HL-60/S4 (cell line): Measurements from ENCODE around the gene BAIAP3.

Experiments used
- in situ Hi-C: fragments of 300-500 bp; cut with MboI; formaldehyde crosslinking; loops from 2 replicates; pipeline ENCODE4 v1.14.3; 2022; ENCODE audit warnings: low sequenced_read_pairs

BAIAP3 gene

DNA sequence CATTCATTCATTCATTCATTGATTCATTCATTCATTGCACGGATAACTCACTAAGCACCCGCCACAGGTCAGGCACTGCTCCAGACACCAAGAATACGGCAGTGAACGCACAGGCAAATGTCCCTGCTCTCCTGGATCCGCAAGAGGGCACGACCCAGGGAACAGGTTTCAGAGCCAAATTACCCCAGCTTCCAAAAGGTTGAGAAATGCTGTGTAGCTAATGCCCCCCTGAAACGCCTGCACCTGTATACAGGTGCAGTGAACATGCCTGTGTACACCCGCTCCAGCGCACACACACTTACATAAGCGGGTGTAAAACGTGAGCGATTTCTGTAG lies 33.6 kb upstream of the BAIAP3 start:
- in situ Hi-C loops, result no loop called here

DNA sequence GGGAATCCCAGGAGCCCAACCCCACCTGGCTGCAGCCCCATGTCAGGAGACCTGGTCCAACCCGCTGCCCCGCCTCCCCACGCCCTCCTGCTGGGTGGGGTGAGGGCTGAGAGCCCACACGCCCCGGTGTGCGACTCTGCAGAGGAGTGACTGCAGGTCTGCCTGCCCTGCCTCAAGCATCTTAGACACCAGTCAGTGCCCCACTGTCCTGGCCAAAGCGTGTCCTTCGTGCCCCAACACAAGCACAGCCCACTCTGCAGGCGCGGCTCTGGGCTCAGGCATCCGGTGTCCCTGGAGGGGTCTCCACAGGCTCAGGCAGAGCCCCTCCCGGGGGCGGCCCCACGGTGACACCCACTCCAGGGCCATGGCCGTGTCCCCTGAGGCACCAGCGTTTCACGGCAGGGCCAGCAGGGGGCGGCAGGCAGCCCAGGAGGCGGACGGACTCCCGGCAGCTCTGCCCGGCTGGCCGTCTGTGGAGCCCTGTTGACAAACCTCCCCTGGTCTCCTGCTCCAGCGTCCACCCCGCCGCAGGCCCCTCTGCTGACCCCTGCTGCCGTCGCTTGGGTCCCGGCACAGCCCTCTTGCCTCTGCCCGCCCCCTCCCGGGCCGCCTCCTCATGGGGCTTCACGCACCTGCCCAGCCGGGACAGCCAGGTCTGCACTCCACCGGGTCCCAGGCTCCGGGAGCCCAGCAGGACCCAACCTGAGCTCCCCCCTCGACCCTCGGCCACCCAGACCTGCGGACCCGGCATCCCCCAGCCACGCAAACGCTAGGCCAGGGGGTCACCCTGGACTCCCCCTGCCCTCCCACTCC lies 32.6 kb upstream of the BAIAP3 start:
- in situ Hi-C loops, result no loop called here

DNA sequence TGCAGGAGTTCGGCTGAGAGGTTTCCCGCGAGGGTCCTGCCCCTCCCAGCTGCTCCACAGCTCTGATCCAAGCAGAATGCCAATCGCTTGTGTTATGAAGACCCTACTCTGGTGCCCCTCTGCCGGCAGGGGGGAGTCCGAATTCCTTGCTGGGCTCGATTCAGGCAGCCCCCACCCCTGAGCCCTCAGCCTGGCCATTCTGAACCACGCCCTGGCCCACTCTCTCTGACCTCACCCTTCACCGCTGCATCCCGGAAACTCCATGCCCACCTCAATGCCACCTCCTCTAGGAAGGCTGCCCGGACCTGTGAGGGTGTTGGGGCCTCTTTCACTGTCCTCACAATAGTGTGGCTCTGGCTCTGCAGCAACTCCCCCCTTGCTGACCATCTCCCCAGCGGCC lies 31.9 kb upstream of the BAIAP3 start:
- in situ Hi-C loops, result no loop called here

DNA sequence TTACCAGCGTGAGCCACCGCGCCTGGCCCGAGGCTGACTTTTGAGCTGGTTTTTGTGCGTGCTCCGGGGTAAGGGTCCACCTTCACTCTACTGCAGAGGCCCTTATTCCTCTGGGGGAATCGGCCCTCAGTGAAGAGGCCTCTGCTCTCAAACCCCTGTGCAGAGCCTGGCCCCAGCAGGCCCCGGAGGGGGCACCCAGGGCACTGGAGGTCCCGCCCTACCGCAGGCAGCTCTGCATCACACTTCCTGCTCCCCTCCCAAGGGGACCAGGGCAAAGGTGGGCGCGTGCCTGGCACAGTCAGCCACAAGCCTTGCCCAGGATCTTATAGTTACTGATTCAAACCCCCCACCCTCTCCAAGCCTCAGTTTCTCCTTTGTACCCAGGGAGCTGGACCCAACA lies 27.6 kb upstream of the BAIAP3 start:
- in situ Hi-C loops, result no loop called here

DNA sequence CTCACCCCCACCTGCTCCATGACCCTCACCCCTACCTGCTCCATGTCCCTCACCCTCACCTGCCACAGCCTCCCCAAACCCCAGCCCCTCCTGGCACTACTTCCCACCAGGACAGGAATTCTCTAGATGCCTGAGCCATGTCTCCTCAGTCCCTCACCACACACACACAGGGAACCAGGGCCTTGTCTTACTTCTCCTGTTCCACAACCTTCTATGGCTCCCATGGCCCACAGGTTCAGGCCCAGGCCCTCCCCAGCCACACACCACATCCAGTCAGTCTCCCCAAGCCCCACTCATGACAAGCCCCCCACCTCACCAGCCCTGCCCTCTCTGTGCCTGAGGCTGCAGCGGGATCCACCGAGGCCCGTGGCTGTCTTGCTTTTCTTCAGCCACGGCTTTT lies 27.1 kb upstream of the BAIAP3 start:
- in situ Hi-C loops, result no loop called here

DNA sequence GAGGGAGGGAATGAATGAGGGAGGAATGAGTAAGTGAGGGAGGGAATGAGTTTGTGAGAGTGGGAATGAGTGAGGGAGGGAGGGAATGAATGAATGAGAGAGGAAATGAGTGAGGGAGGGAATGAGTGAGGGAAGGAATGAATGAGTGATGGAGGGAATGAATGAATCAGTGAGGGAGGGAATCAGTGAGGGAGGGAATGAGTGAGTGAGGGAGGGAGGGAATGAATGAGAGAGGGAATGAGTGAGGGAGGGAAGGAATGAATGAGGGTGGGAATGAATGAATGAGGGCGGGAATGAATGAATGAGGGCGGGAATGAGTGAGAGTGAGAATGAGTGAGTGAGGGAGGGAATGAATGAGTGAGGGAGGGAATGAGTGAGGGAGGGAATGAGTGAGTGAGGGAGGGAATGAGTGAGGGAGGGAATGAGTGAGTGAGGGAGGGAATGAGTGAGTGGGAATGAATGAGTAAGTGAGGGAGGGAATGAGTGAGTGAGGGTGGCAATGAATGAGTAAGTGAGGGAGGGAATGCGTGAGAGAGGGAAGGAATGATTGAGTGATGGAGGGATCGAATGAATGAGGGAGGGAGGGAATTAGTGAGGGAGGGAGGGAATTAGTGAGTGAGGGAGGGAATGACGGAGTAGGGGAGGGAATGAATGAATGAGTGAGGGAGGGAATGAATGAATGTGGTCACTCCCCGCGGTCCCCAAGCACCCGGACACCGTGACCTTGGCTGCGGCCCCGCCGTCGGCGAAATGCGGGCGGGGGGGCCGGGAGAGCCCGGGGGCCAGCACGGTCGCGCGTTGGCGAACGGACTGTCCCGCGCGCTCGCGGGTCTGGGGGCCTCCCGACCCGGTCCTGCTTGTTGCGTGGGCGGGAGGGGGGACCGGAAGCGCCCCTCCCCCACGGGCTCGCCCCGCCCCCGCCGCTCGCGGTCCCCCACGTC lies 25.1 kb upstream of the BAIAP3 start:
- in situ Hi-C loops, result no loop called here

DNA sequence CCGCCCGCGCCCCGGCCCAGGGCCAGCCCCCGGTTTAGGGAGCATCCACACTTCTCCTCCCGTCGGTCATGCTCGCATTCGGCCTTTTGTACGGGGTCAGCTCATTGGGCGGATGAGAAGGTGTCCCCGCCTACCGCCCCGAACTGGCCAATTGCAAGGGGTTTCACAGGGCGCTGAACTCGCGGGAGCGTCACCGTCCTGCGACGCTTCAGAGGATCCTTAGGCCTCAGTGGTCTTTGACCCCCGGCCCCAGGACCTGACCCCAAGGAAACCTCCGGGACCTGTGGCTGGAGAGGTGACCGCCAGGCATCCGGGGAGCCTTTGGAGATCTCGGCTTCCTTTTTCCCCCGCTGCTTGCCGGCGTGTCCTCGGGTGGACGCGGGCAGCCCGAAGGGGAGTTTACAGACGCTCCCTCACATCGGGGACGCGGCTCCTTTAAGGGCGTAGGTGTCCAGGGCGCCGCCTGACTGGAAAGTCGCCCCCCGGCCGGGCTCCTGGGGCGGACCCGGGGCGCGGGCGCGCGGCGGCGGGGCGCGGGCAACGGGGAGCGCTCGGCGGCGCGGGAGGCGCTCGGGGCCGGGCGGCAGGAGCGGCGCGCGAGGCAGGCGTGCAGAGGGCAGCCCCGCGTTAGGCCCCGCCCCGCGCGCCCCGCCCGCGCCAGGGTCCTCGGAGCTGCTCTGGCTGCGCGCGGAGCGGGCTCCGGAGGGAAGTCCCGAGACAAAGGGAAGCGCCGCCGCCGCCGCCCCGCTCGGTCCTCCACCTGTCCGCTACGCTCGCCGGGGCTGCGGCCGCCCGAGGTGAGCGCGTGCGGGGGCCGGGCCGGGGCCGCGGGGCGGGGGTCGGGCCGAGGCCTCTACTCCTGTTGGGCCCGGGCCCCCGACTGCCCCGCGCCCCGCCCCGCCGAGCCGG lies 24.2 kb upstream of the BAIAP3 start, which contains the start of gene UBE2I:
Gene UBE2I, plus strand, starts transcription at position 660 of the 909 bp plus-strand sequence. CDS start 4,395 bp downstream, outside the sequence.
- in situ Hi-C loops, result no loop called here

DNA sequence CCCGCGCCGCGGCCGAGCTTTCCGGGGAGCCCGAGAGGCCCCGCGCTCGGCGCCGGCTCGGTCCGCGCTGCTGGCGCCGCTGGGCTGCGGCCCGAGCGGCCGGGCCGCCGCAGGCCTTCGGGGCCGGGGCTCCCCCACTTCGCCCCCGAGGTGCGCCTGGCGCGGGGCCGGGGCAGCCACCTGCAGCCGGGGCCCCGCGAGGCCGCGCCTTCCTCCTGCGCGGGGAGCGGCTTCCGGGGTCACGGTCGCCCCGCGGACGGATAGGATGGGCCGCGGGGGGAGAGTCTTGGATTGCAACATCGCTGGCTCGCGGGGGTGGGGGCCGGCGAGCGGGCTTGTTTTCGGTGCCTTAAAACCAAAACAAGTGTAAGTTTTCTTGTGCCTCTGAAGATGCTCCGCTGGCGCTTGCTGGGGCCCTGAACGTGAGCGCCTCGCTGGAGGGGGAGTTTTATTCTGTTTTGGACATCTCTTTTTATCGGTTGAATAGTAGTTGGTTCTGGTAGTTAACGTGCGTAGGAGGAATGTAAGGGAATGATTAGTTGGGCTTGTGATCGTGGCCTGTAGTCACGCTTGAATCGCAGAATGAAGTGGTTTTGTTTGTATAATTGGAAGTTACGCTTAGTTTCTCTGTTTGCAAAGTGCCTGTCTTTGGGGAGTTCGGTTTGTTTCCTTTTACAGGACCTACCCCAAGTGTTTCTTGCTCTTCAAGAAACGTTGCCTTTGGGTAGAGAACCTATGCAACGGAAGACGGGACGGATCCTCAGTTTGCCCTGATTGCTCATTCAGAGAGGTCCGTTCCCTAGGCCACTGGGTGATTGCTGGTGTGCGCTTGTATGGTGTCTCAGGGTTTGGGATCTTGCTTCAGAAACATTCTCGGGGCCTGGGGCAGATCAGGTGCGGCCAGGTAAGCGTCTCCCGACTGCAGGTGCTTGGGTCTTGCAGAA lies 23.3 kb upstream of the BAIAP3 start:
- in situ Hi-C loops, result no loop called here

DNA sequence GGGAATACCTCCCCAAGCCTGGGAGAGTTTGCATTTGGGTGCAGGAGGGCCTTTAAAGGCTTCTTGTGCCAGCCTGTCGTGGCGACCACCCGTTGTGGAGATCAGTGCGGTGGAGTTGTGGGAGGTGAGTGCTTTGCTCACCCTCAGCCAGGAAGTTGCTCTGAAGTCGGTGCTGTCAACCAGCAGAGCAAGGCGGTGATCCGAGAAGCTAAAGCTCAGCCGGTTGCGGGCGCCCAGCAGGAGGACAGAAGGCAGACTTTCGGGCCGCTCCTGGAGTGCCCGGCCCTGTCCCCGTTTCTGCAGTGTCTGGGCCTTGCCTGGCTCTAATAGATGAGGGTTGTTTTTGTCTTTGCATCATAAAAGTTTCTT lies 22.6 kb upstream of the BAIAP3 start:
- in situ Hi-C loops, result no loop called here

DNA sequence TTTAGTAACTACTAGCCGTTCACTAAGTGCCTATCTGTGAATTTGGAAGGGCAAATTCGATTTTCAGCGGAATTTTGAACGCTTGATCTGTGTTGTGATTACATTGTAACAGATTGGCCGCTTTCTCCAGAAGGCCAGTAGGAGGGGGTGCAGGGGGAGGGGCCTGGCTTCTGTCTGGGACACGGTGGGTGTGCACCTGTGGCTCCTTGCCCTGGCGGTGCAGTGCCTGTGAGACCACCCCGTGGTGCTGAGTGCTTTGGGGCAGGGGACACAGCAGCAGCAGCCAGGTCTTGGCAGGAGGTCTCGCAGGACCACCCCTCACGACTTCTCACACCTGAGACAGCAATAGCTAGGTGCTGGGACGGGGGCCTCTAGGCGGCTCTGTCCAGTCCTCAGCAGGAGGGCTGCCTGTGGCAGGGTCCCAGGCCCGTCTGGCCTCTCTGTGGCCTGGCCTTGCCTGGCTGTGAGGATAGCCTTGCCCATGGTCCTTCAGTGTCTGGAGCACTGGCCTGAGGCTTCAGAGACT lies 22.2 kb upstream of the BAIAP3 start:
- in situ Hi-C loops, result no loop called here

DNA sequence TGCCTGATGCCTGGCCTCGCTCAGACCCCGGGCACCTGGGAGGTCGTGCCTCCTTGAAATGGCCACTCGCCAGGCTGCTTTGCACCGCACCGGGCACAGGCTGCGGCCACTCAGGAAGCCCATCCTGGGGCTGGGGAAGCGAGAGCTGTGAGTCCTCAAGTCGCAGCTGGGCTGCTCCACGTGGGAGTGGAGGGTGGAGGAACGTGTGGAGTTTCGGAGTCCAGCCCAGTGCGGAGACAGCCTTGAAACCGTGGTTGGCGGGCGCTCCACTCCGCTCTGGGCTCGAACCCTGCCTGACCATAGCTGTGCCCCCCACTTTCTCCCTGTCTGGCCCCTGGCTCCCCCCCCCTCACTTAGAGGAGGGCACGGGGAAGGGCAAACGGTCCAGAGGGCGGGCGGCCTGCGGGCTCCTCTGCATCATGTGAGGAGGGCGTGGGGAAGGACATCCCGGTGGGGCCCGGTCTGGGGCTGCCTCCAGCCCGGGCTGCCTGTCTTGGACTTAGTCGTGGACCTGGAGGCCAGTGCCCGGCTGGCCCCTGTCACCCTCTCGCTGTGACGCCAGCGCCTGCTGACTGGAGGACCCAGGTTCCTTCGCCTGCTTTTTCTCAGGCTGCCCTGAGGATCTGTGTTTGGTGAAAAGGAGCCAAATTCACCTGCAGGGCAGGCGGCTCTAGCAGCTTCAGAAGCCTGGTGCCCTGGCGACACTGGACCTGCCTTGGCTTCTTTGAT lies 21.5 kb upstream of the BAIAP3 start:
- in situ Hi-C loops, result no loop called here

DNA sequence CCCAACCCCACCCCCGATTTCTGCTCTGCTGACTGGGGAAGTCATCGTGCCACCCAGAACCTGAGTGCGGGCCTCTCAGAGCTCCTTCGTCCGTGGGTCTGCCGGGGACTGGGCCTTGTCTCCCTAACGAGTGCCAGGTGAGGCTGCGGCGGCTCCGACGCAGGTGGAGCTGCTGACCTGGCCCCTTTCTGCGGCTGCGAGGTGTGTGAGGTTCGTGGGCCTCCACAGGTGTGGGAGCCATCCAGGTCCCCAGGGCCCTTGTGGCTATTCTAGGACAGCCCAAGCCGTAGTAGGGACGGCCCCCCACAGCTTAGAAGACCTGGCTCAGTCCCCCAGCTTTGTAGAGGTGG lies 21.0 kb upstream of the BAIAP3 start:
- in situ Hi-C loops, result no loop called here

DNA sequence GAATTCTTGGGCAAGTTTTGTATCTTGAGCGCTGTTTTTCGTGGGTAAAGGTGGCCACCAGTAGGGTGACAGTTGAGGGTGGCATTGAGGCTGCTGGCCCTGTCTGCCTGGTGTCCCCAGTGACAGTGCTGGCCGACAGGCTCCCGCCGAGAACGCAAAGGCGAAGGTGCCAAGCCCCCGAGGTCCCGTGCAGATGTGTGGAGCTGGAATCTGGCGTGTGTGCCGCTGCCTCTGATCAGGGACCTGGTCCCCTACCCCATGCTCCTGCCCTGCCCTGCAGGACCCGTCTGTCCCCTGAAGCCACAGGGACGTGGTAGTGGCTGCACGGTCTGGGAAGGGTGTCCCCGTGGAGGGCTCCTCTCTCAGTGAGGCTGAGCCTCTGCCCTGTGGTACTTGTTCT lies 20.5 kb upstream of the BAIAP3 start:
- in situ Hi-C loops, result no loop called here

DNA sequence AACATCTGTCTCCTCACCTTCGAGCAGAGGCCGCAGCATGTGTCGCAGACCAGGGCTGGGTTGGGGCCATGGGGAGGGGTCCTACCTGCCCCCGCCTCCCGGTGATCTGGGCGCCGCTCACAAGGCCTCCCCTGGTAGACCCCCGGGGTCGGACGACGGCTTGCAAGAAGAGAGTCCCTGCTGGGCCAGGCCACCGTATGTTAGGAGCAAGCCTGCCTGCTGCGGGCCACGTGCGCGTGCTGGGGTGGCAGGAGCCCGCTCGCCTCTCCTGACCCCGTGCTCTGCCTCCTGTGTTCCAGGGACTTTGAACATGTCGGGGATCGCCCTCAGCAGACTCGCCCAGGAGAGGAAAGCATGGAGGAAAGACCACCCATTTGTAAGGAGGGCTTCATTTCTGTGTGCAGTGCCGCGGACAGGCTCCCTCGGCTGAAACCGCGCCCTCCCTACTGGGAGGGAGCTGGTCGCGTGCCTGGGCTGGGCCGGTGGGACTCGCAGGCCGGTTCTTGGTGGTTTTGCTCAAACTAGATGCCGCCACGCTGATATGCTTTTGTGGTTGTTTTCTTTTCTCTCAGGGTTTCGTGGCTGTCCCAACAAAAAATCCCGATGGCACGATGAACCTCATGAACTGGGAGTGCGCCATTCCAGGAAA lies 19.6 kb upstream of the BAIAP3 start:
- in situ Hi-C loops, result no loop called here

DNA sequence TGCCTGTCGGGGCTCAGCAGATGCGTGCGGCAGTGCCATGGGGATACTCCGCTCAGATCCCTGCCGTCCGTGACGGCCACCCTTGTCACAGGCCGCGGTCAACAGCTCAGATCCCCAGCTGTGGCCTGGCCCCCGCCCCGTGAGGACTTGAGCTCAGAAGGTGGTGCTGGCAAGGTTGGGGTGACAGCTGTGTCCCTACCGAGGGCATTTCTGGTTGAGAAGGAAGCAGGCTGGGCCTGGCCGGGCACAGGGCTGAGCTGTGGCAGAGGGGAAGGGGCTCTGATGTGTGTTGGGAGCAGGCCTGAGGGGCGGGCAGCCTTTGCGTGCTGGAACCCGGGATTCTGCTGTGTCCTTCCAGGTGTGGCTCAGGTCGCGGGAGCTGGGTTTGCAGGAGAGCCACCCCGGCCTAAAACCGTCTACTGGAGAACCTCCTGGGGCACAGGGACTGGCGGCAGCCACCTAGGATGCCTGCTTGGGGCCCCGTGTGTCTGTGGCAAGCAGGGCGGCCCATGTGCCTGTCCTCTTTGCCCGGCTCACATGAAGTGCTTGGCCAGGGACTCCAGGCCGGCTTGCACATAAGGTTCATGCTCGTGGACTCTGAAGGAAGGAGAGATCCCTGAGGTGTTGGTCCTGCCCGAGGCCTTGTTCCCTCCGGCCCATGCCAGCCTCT lies 18.9 kb upstream of the BAIAP3 start:
- in situ Hi-C loops, result no loop called here

DNA sequence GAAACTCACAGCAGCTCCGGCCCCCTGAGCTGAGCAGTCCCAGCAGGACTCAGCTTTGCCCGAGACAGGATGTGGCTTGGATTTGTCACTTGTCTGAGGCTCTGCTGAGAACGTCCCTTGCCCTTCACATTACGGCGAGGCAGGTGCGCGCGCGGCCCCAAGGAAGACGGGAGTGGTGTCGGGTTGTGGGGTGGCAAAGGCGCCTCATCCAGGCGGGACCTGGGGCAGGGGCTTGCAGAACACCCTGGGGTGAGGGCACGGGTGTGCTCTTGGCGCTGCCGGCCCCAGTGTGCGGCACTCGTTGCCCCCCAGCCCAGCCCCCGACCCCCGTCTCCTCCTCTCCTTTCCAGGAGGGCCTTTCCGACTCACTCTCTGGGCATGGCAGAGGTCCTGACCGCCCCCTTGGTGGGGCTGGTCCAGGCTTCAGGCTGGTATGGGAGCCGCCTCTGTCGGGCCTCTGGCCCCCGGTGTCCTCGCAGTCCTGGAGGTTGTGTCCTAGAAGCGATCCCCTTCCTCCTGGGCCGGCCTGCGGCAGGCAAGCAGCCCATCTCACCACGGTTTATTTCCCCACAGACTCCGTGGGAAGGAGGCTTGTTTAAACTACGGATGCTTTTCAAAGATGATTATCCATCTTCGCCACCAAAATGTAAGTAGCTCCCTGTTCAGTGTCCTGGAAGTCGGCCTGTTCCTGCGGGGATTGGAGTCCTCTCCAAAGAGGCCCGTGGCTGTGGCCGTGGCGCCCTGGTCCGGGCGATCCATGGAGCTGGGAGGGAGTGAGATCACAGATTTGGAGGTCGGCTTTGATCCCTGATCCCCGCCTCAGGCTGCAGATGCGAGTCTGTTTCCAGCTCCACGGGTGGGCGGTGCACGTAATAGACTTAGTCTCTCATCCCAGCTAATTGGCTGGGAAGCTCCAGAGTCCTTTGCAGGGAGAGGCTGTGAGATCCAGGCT lies 18.1 kb upstream of the BAIAP3 start:
- in situ Hi-C loops, result no loop called here

DNA sequence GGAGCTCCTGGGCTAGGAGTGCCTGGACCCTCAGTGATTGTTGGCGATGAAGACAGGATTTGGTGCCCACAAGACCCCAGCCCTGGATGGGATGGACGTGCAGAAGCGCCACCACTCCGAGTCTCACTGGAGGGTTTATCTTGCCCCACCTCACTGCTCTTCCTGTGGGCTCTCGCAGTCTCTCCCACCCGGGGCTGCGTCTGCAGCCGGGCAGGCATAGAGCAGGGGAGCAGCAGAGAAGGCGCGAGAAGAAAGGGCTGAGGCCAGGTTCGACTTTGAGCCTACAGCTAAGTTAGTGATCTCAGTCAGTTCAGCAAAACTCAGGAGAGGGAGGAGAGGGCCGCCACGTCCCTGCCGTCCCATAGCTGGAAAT lies 17.4 kb upstream of the BAIAP3 start:
- in situ Hi-C loops, result no loop called here
